Sigmoid colon (tissue), 4 donors: ENCODE measurements around the gene NAA25.
"Not testable (repeated sequence)": the region's sequence is repeated elsewhere in the genome, so short reads cannot be mapped to it uniquely, and the experiment has no call there.

Experiments used
- EP300 ChIP-seq, 4 donors: sonication (generic); formaldehyde crosslinking; IDR thresholded peaks; one replicate each; pipeline ENCODE4 v1.6.1; 2017; ENCODE audit warnings: antibody characterized with exemption in 4 of 4
- POLR2A ChIP-seq, 2 donors: fragments of 450-650 bp; IDR thresholded peaks; one replicate each; pipeline ENCODE4 v1.6.1; 2016; ENCODE audit warnings: antibody characterized with exemption in 2 of 2, mild to moderate bottlenecking in 2 of 2, moderate library complexity in 2 of 2
- POLR2AphosphoS5 ChIP-seq, 4 donors: sonication (generic); formaldehyde crosslinking; IDR thresholded peaks; one replicate each; pipeline ENCODE4 v1.6.1; 2017; ENCODE audit warnings: antibody characterized with exemption in 4 of 4
- TF ChIP-seq, protein P1 (sequence below), 4 experiments: fragments of 450-650 bp in 3 of 4; fragments of 200-600 bp in 1 of 4; IDR thresholded peaks; one replicate each; pipeline ENCODE4 v1.5.1; 2016 to 2019; ENCODE audit warnings: antibody characterized with exemption in 4 of 4, mild to moderate bottlenecking in 3 of 4, moderate library complexity in 2 of 4

DNA sequence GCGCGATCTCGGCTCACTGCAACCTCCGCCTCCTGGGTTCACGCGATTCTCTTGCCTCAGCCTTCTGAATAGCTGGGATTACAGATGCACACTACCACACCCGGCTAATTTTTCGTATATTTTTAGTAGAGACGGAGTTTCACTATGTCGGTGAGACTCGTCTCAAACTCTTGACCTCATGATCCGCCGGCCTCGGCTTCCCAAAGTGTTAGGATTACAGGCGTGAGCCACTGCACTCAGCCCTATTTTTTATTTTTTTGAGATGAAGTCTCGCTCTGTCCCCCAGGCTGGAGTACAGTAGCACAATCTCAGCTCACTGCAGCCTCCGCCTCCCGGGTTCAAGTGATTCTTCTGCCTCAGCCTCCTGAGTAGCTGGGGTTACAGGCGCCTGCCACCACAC, 5.8 kb downstream of the NAA25 start:
- TF ChIP-seq, protein P1, sequence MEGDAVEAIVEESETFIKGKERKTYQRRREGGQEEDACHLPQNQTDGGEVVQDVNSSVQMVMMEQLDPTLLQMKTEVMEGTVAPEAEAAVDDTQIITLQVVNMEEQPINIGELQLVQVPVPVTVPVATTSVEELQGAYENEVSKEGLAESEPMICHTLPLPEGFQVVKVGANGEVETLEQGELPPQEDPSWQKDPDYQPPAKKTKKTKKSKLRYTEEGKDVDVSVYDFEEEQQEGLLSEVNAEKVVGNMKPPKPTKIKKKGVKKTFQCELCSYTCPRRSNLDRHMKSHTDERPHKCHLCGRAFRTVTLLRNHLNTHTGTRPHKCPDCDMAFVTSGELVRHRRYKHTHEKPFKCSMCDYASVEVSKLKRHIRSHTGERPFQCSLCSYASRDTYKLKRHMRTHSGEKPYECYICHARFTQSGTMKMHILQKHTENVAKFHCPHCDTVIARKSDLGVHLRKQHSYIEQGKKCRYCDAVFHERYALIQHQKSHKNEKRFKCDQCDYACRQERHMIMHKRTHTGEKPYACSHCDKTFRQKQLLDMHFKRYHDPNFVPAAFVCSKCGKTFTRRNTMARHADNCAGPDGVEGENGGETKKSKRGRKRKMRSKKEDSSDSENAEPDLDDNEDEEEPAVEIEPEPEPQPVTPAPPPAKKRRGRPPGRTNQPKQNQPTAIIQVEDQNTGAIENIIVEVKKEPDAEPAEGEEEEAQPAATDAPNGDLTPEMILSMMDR (IDR thresholded peaks at IDR 0.05), result not testable (repeated sequence)
- not testable (repeated sequence) for TF ChIP-seq POLR2A, POLR2AphosphoS5, EP300 (IDR thresholded peaks at IDR 0.05)
